Glutamatergic neuron (in vitro differentiated cells): Measurements from ENCODE around the gene AMMECR1. TPM values are rescaled to one million over a fixed set of nuclear protein-coding genes. Genes with fewer than 3 reads are reported as not detected.

Experiments used
- DNase-seq: peaks from one replicate; pipeline ENCODE4 v3.0.0; 2022
- H3K27ac Mint-ChIP-seq: one replicate; pipeline ENCODE4 v1.8.0; 2020; ENCODE audit warnings: mild to moderate bottlenecking, mixed read lengths, inconsistent platforms; ENCODE audit not compliant: unreplicated experiment
- H3K27me3 Mint-ChIP-seq: one replicate; pipeline ENCODE4 v1.8.0; 2020; ENCODE audit warnings: mild to moderate bottlenecking, moderate library complexity, mixed read lengths, inconsistent platforms; ENCODE audit not compliant: unreplicated experiment
- H3K36me3 Mint-ChIP-seq: one replicate; pipeline ENCODE4 v1.8.0; 2020; ENCODE audit warnings: mild to moderate bottlenecking, mixed read lengths, inconsistent platforms; ENCODE audit not compliant: unreplicated experiment
- H3K4me1 Mint-ChIP-seq: one replicate; pipeline ENCODE4 v1.8.0; 2020; ENCODE audit warnings: mild to moderate bottlenecking, low read depth, mixed read lengths, inconsistent platforms; ENCODE audit not compliant: unreplicated experiment
- H3K4me3 Mint-ChIP-seq: one replicate; pipeline ENCODE4 v1.8.0; 2020; ENCODE audit warnings: mild to moderate bottlenecking, mixed read lengths, inconsistent platforms; ENCODE audit not compliant: unreplicated experiment
- H3K9me3 Mint-ChIP-seq: one replicate; pipeline ENCODE4 v1.8.0; 2020; ENCODE audit warnings: mild to moderate bottlenecking, moderate library complexity, mixed read lengths, inconsistent platforms; ENCODE audit not compliant: unreplicated experiment
- CTCF ChIP-seq: fragments of 200-600 bp; sonication (generic); IDR thresholded peaks from one replicate; pipeline ENCODE4 v1.5.0; 2021; ENCODE audit not compliant: partially characterized antibody, unreplicated experiment
- total RNA-seq: library from RNA; stranded (reverse); fragmentation: NEBNext Ultra II Directional; extraction: Animal tissue kit (Norgen Biotek cat#: 25700); gene quantifications from one replicate; pipeline ENCODE4 v1.2.1, GENCODE V29; 2021; ENCODE audit not compliant: unreplicated experiment

The AMMECR1 gene
- total RNA-seq, 1 donor from 2014 or later, result 2.3 TPM

- Mint-ChIP-seq H3K4me3 (no peak overlapping the region), H3K36me3 (no peaks in the 10 kb centered on the region), H3K9me3 (peaks cover 1% of the 10 kb centered on the region), H3K27ac (no peak overlapping the region), H3K4me1 (no peaks in the 10 kb centered on the region), H3K27me3 (no peaks in the 10 kb centered on the region)
- no peak for DNase-seq
- TF ChIP-seq CTCF, result no peak
Observed at GRCh38 chrX:110224926-110225617, 92.8 kb downstream of the AMMECR1 start.

GRCh38 chrX:110222497-110223257, 95.2 kb downstream of the AMMECR1 start:
- no peak for DNase-seq
- Mint-ChIP-seq H3K4me3 (no peak overlapping the region), H3K9me3 (peaks cover 1% of the 10 kb centered on the region), H3K27ac (no peak overlapping the region), H3K4me1 (no peaks in the 10 kb centered on the region), H3K27me3 (no peaks in the 10 kb centered on the region), H3K36me3 (no peaks in the 10 kb centered on the region)
- TF ChIP-seq CTCF, result no peak

GRCh38 chrX:110219920-110220319, 98.0 kb downstream of the AMMECR1 start:
- no peaks in the 10 kb centered on the region for H3K27me3 Mint-ChIP-seq
- H3K4me1 Mint-ChIP-seq, result no peaks in the 10 kb centered on the region
- no peak overlapping the region for H3K4me3 Mint-ChIP-seq
- H3K27ac Mint-ChIP-seq, result no peak overlapping the region
- TF ChIP-seq CTCF, result no peak
- H3K9me3 Mint-ChIP-seq, result peaks cover 1% of the 10 kb centered on the region
- no peak for DNase-seq
- H3K36me3 Mint-ChIP-seq, result no peaks in the 10 kb centered on the region

GRCh38 chrX:110218591-110218990, 99.3 kb downstream of the AMMECR1 start:
- H3K4me3 Mint-ChIP-seq, result no peak overlapping the region
- no peaks in the 10 kb centered on the region for H3K4me1 Mint-ChIP-seq
- no peak for DNase-seq
- no peak for TF ChIP-seq CTCF
- H3K9me3 Mint-ChIP-seq, result peaks cover 1% of the 10 kb centered on the region
- no peaks in the 10 kb centered on the region for H3K27me3 Mint-ChIP-seq
- no peak overlapping the region for H3K27ac Mint-ChIP-seq
- H3K36me3 Mint-ChIP-seq, result no peaks in the 10 kb centered on the region

- Mint-ChIP-seq H3K36me3 (no peaks in the 10 kb centered on the region), H3K27me3 (no peaks in the 10 kb centered on the region), H3K4me1 (no peaks in the 10 kb centered on the region), H3K9me3 (no peaks in the 10 kb centered on the region), H3K27ac (no peak overlapping the region), H3K4me3 (no peak overlapping the region)
- no peak for TF ChIP-seq CTCF
- no peak for DNase-seq
Observed at GRCh38 chrX:110216027-110216426, 101.9 kb downstream of the AMMECR1 start.
